Measurements from ENCODE around the gene SCG5. TPM values are rescaled to one million over a fixed set of nuclear protein-coding genes. Genes with fewer than 3 reads are reported as not detected.

The SCG5 gene
- total RNA-seq, 1 experiment from 2014 or later = 0.76 TPM

GRCh38 chr15:32691689-32692038 is 50.2 kb downstream of the SCG5 start:
- DNase-seq (ENCODE audit: low spot score) = no peak

- no peak for DNase-seq (ENCODE audit: low spot score)
Observed at GRCh38 chr15:32692286-32692685, 50.8 kb downstream of the SCG5 start.

GRCh38 chr15:32694222-32694983 is 52.9 kb downstream of the SCG5 start:
- no peak for DNase-seq (ENCODE audit: low spot score)

GRCh38 chr15:32698773-32699390 is 57.4 kb downstream of the SCG5 start:
- DNase-seq (ENCODE audit: low spot score) = no peak

GRCh38 chr15:32700501-32701150 is 59.1 kb downstream of the SCG5 start:
- DNase-seq (ENCODE audit: low spot score) = no peak

- no peak for DNase-seq (ENCODE audit: low spot score)
Observed at GRCh38 chr15:32701863-32702262, 60.4 kb downstream of the SCG5 start.

GRCh38 chr15:32704395-32704981 is 63.0 kb downstream of the SCG5 start:
- DNase-seq (ENCODE audit: low spot score) = peak; percentile 51

- no peak for DNase-seq (ENCODE audit: low spot score)
Observed at GRCh38 chr15:32705446-32705845, 63.9 kb downstream of the SCG5 start.

GRCh38 chr15:32706704-32707103 is 65.2 kb downstream of the SCG5 start:
- peak; percentile 86 for DNase-seq (ENCODE audit: low spot score)

GRCh38 chr15:32707436-32707835 is 65.9 kb downstream of the SCG5 start:
- no peak for DNase-seq (ENCODE audit: low spot score)

GRCh38 chr15:32709295-32710033 is 68.0 kb downstream of the SCG5 start:
- DNase-seq (ENCODE audit: low spot score) = no peak

GRCh38 chr15:32715276-32715675 is 73.8 kb downstream of the SCG5 start:
- DNase-seq (ENCODE audit: low spot score) = no peak

- no peak for DNase-seq (ENCODE audit: low spot score)
Observed at GRCh38 chr15:32716216-32716914, 74.9 kb downstream of the SCG5 start.

GRCh38 chr15:32716915-32717425 is 75.5 kb downstream of the SCG5 start:
- no peak for DNase-seq (ENCODE audit: low spot score)

GRCh38 chr15:32717426-32718226 is 76.1 kb downstream of the SCG5 start, which contains the start of gene GREM1:
GREM1 (plus strand) TSS chr15:32718004; CDS start chr15:32730691, 12,687 bp downstream.
- no peak for DNase-seq (ENCODE audit: low spot score)

- no peak for DNase-seq (ENCODE audit: low spot score)
Observed at GRCh38 chr15:32718227-32718820, 76.8 kb downstream of the SCG5 start.

- no peak for DNase-seq (ENCODE audit: low spot score)
Observed at GRCh38 chr15:32718821-32719716, 77.6 kb downstream of the SCG5 start.

- DNase-seq (ENCODE audit: low spot score) = no peak
Observed at GRCh38 chr15:32721596-32721995, 80.1 kb downstream of the SCG5 start.

- no peak for DNase-seq (ENCODE audit: low spot score)
Observed at GRCh38 chr15:32722136-32722535, 80.6 kb downstream of the SCG5 start.

Measured in A172 (cell line).